Measurements from ENCODE around the gene SRPRB.

The SRPRB gene

DNA sequence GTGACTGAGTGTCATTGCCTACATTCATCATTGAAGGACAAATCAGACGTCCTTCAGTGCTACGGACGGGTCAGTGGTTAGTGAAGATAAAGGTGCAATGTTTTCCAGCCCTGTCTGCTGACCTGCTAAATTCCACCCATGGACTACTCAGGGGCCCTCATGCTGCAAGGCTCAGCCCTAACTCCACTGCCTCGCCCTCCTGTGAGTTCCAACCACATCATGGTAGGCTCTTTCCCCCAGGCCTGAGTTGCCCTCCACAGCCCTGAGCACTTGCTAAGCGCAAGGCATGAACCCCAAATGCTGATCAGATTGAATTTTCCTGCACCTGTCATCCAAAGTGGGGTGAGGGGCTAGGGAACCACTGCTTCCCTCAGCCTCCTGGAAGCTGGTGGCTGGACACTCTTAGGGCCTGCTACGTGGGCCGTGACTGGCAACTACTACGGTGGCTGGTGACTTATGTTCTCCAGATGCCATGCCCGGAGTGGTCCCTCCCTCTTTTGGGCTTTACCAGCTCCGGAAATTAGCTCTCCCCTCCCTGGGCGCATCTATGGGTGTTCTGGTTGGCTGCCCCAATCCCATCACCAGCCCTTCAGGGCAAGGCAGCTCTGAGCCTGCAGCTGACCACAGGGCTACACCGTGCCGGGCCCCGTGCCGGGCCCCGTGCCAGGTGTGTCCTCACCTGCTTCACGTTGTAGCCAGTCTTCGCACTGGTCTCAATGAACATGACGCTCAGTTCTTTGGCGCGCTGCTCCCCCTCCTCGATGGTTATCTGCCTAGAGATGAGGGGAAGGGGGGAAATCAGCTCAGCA lies 32.1 kb downstream of the SRPRB start:
- TF ChIP-seq, protein P1, sequence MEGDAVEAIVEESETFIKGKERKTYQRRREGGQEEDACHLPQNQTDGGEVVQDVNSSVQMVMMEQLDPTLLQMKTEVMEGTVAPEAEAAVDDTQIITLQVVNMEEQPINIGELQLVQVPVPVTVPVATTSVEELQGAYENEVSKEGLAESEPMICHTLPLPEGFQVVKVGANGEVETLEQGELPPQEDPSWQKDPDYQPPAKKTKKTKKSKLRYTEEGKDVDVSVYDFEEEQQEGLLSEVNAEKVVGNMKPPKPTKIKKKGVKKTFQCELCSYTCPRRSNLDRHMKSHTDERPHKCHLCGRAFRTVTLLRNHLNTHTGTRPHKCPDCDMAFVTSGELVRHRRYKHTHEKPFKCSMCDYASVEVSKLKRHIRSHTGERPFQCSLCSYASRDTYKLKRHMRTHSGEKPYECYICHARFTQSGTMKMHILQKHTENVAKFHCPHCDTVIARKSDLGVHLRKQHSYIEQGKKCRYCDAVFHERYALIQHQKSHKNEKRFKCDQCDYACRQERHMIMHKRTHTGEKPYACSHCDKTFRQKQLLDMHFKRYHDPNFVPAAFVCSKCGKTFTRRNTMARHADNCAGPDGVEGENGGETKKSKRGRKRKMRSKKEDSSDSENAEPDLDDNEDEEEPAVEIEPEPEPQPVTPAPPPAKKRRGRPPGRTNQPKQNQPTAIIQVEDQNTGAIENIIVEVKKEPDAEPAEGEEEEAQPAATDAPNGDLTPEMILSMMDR (IDR thresholded peaks at IDR 0.05; ENCODE audit: insufficient read depth, low read length, poor library complexity, severe bottlenecking), result no peak
- DNase-seq (ENCODE audit: extremely low read depth, insufficient read length), result no peak
- H3K36me3 ChIP-seq (ENCODE audit: control insufficient read depth, insufficient read depth, low read length), result no peaks in the 10 kb centered on the region
- no peak overlapping the region for H3K4me3 ChIP-seq (replicated peaks; ENCODE audit: low read depth, low read length)
- peaks cover 2% of the 10 kb centered on the region for H3K27me3 ChIP-seq (replicated peaks; ENCODE audit: control insufficient read depth, insufficient read depth, low read length)

DNA sequence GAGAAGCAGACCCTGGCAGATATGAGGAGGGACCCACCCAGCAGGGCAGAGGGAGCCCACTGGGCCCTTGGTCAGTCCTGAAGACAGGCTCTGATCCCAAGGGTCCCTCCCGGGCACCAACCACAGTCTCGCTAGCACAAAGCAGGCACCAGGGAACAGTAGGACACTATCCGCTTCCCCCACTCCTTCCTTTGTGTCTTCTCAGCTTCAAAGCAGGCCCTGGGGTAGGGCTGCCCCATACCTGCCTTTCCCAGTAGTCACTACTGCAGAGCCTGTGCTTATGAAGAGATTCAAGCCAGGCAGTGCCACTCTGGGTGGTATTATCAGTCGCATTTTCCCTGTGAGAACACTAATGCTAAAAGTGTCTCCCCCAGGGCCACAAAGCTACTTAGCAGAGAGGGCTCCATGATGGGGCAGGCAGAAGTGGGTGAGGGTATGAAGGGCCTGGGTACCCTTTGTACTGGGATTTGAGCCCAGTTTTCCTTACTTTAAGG lies 32.7 kb downstream of the SRPRB start:
- H3K4me3 ChIP-seq (replicated peaks; ENCODE audit: low read depth, low read length), result no peak overlapping the region
- TF ChIP-seq, protein P1 (IDR thresholded peaks at IDR 0.05; ENCODE audit: insufficient read depth, low read length, poor library complexity, severe bottlenecking), result no peak
- H3K27me3 ChIP-seq (replicated peaks; ENCODE audit: control insufficient read depth, insufficient read depth, low read length), result peaks cover 2% of the 10 kb centered on the region
- no peak for DNase-seq (ENCODE audit: extremely low read depth, insufficient read length)
- H3K36me3 ChIP-seq (ENCODE audit: control insufficient read depth, insufficient read depth, low read length), result no peaks in the 10 kb centered on the region

DNA sequence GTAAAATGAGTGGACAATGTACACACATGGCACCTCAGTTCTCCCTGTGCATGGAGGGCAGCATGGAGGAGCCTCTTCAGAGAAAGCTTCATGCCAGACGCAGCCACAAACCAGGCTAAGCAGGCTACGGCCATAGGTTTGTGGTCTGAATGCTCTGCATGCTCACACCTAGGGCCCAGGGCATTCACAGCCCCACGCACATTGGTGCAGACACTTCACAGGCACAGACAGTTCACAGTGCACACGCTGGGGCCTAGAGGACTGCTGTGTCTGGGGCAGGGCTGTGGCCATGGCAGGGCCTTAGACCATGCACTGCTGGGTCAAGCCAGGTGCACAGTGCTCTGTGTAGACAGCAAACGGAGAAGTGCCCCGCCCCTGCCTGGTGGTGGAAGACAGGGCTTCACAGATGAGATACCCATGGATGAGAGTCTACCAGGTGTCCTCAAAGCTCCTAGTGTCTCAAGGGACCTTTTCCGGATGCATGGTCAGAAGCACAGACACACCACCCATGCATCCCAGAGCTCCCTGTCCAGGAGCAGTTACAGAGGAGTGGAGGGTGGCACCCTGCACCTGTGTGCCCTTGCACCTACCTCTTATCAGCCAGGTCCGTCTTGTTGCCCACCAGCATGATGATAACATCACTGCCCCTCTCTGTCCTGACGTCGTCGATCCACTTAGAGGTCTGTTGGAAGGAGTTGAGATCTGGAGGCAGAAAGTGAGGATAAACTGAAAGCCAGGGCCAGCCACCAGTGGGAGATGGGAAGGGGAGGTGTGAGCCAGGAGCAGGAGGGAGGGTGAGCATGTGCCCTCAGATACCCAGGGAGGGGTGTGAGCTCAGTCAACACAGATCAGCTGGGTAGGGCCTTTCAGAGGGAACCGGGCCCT lies 33.5 kb downstream of the SRPRB start:
- no peak for DNase-seq (ENCODE audit: extremely low read depth, insufficient read length)
- H3K27me3 ChIP-seq (replicated peaks; ENCODE audit: control insufficient read depth, insufficient read depth, low read length), result peaks cover 4% of the 10 kb centered on the region
- TF ChIP-seq, protein P1 (IDR thresholded peaks at IDR 0.05; ENCODE audit: insufficient read depth, low read length, poor library complexity, severe bottlenecking), result no peak
- H3K4me3 ChIP-seq (replicated peaks; ENCODE audit: low read depth, low read length), result no peak overlapping the region
- H3K36me3 ChIP-seq (ENCODE audit: control insufficient read depth, insufficient read depth, low read length), result no peaks in the 10 kb centered on the region

DNA sequence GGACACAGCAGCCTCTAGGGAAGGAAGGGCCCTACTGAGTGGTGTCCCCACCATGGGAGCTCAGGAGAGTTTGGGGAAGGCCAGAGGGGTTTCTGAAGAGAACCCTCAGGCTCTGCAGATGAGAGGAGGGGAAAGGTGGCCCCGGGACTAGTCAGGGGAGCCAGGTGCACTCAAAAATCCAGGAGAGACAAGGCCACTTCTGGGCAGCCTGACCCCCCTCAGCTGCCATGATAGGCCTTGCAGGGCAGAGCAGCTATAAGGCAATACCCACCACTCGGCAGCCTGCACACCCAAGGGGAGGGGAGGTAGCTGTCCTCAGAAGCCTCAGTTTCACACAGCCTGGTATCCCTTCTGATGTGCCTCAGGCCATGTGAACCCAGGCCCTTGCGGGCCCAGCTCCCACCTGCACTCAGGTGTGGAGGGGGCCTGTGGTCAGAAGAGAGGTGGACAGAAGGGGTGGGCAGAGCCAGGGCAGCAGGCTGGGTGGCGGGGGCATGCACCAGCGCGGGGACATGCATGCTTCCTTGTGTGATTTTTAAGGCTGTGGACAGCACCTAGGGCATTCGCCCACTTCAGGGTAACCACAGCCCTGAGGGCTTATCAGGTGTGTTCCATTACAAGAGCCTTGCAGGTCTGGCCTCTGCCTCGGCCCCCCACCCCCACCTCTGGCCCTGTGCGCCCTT lies 34.6 kb downstream of the SRPRB start:
- no peak overlapping the region for H3K4me3 ChIP-seq (replicated peaks; ENCODE audit: low read depth, low read length)
- TF ChIP-seq, protein P1 (IDR thresholded peaks at IDR 0.05; ENCODE audit: insufficient read depth, low read length, poor library complexity, severe bottlenecking), result no peak
- H3K27me3 ChIP-seq (replicated peaks; ENCODE audit: control insufficient read depth, insufficient read depth, low read length), result peaks cover 4% of the 10 kb centered on the region
- DNase-seq (ENCODE audit: extremely low read depth, insufficient read length), result no peak
- no peaks in the 10 kb centered on the region for H3K36me3 ChIP-seq (ENCODE audit: control insufficient read depth, insufficient read depth, low read length)

DNA sequence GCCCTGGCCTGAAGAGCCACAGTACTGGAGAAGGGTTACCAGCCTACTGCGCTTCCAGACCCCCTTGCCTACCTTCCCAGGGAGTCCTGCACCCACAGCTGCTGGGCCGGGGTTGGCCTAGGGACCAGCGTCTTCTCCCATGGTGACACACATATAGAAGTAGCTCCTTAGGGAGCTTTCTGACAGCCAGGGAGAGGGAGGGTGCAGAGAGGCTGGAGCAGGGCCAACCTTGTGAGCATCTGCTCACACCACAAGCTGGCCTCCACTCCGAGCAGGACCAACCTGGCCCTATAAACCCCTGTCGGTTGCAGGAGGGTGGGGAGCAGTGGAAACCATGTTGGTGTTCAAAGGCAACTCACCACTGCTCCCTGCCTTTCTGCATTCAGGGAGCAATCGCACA lies 35.2 kb downstream of the SRPRB start:
- DNase-seq (ENCODE audit: extremely low read depth, insufficient read length), result no peak
- TF ChIP-seq, protein P1 (IDR thresholded peaks at IDR 0.05; ENCODE audit: insufficient read depth, low read length, poor library complexity, severe bottlenecking), result no peak
- no peak overlapping the region for H3K4me3 ChIP-seq (replicated peaks; ENCODE audit: low read depth, low read length)

More for the DNA sequence above, 35.2 kb downstream of the SRPRB start:
- Histone ChIP-seq H3K36me3 (ENCODE audit: control insufficient read depth, insufficient read depth, low read length) (no peaks in the 10 kb centered on the region), H3K27me3 (replicated peaks; ENCODE audit: control insufficient read depth, insufficient read depth, low read length) (peaks cover 4% of the 10 kb centered on the region)
